ENCODE data around the gene CCDC88B. TPM values are rescaled to one million over a fixed set of nuclear protein-coding genes. Genes with fewer than 3 reads are reported as not detected.
A peak's percentile ranks its signal among the peaks of the same experiment; 100 is the strongest.

The CCDC88B gene
- total and polyA plus RNA-seq, 2 experiments from 2014 or later: 6.8 to 12.1 TPM

GRCh38 chr11:64371201-64371600, 31.2 kb downstream of the CCDC88B start:
- Histone ChIP-seq H3K4me3 (no peak overlapping the region), H3K4me1 (ENCODE audit: insufficient read depth) (peaks cover 25% of the 10 kb centered on the region), H3F3A (replicated peaks; ENCODE audit: low read depth) (peaks cover 21% of the 10 kb centered on the region), H3K4me2 (peak overlapping the region; percentile 48; the same call in 1 of the 2 replicates), H4K20me1 (replicated peaks; ENCODE audit: insufficient read depth) (no peaks in the 10 kb centered on the region), H3K9me2 (ENCODE audit: insufficient read depth) (no peaks in the 10 kb centered on the region), H3K27me3 (ENCODE audit: insufficient read depth) (no peaks in the 10 kb centered on the region), H2AFZ (no peak overlapping the region), H3K79me2 (replicated peaks; ENCODE audit: insufficient read depth) (no peaks in the 10 kb centered on the region), H3K27ac (ENCODE audit: low read depth) (no peak overlapping the region), H3K36me3 (ENCODE audit: insufficient read depth) (no peaks in the 10 kb centered on the region)
- DNase-seq (ENCODE audit: low spot score) (no peak), ATAC-seq (no peak; the same call in 2 of the 3 replicates)
- no peak for TF ChIP-seq NANOG (IDR thresholded peaks at IDR 0.05; ENCODE audit: borderline replicate concordance)
- TF ChIP-seq ZNF331 (CRISPR knock-in tag; IDR thresholded peaks at IDR 0.05; ENCODE audit: low read depth): no peak
- TF ChIP-seq EZH2phosphoT487 (IDR thresholded peaks at IDR 0.05; ENCODE audit: unreplicated experiment): no peak
- no peak for TF ChIP-seq POLR2AphosphoS5 (IDR thresholded peaks at IDR 0.05; ENCODE audit: low read depth)
- TF ChIP-seq ZNF114 (CRISPR knock-in tag; IDR thresholded peaks at IDR 0.05): no peak
- no peak for TF ChIP-seq STAT1 (IDR thresholded peaks at IDR 0.05; ENCODE audit: unreplicated experiment)
- TF ChIP-seq REST (IDR thresholded peaks at IDR 0.05; ENCODE audit: unreplicated experiment): no peak
- TF ChIP-seq CTCF (conservative IDR thresholded peaks at IDR 0.05; ENCODE audit: low read depth in 2 of 2): no peak
- Mint-ChIP-seq H3K36me3 (ENCODE audit: low read depth) (peaks cover 15% of the 10 kb centered on the region), H3K4me1 (peaks cover 12% of the 10 kb centered on the region; the same call in 2 of the 3 replicates), H3K4me3 (no peak overlapping the region), H3K9me3 (no peaks in the 10 kb centered on the region; the same call in 2 of the 3 replicates), H3K27me3 (ENCODE audit: insufficient read depth, low read depth, poor library complexity) (peaks cover 21% of the 10 kb centered on the region), H3K27ac (no peak overlapping the region)

GRCh38 chr11:64372021-64372420, 32.0 kb downstream of the CCDC88B start:
- Histone ChIP-seq H3K9me2 (ENCODE audit: insufficient read depth) (no peaks in the 10 kb centered on the region), H3K27ac (ENCODE audit: low read depth) (no peak overlapping the region), H3K4me3 (no peak overlapping the region), H2AFZ (no peak overlapping the region), H3K4me1 (ENCODE audit: insufficient read depth) (peaks cover 25% of the 10 kb centered on the region), H4K20me1 (replicated peaks; ENCODE audit: insufficient read depth) (no peaks in the 10 kb centered on the region), H3K27me3 (ENCODE audit: insufficient read depth) (no peaks in the 10 kb centered on the region), H3K36me3 (ENCODE audit: insufficient read depth) (no peaks in the 10 kb centered on the region), H3F3A (replicated peaks; ENCODE audit: low read depth) (peaks cover 21% of the 10 kb centered on the region), H3K79me2 (replicated peaks; ENCODE audit: insufficient read depth) (no peaks in the 10 kb centered on the region), H3K4me2 (peak overlapping the region; percentile 48; the same call in 1 of the 2 replicates)
- Mint-ChIP-seq H3K4me1 (peaks cover 12% of the 10 kb centered on the region; the same call in 2 of the 3 replicates), H3K36me3 (ENCODE audit: low read depth) (peaks cover 7% of the 10 kb centered on the region), H3K27me3 (ENCODE audit: insufficient read depth, low read depth, poor library complexity) (peaks cover 19% of the 10 kb centered on the region), H3K9me3 (no peaks in the 10 kb centered on the region; the same call in 2 of the 3 replicates), H3K27ac (no peak overlapping the region), H3K4me3 (no peak overlapping the region)
- DNase-seq (ENCODE audit: low spot score) (no peak), ATAC-seq (no peak)
- TF ChIP-seq NANOG (IDR thresholded peaks at IDR 0.05; ENCODE audit: borderline replicate concordance) (no peak), EZH2phosphoT487 (IDR thresholded peaks at IDR 0.05; ENCODE audit: unreplicated experiment) (no peak), CREB1 (CRISPR knock-in tag; IDR thresholded peaks at IDR 0.05; ENCODE audit: low read depth) (no peak), ZNF462 (CRISPR knock-in tag; IDR thresholded peaks at IDR 0.05) (no peak)
